HepG2 (cell line): ENCODE measurements around the gene CTDSP1. TPM values are rescaled to one million over a fixed set of nuclear protein-coding genes. Genes with fewer than 3 reads are reported as not detected.

Experiments
- ARID2 ChIP-seq: sonication (generic); formaldehyde crosslinking; IDR thresholded peaks from 2 replicates; pipeline ENCODE4 v1.8.1; 2022; ENCODE audit warnings: mild to moderate bottlenecking, missing genetic modification reagents, borderline replicate concordance
- ARNTL ChIP-seq: sonication (generic); formaldehyde crosslinking; IDR thresholded peaks from 2 replicates; pipeline ENCODE4 v1.4.0; 2020; ENCODE audit warnings: mild to moderate bottlenecking, missing genetic modification reagents
- ATF3 ChIP-seq: sonication (generic); formaldehyde crosslinking; IDR thresholded peaks from 2 replicates; pipeline ENCODE4 v1.4.0; 2020; ENCODE audit warnings: missing genetic modification reagents
- FOXA1 ChIP-seq, 2 experiments: fragments of 450-650 bp in 1 of 2; sonication (generic) in 1 of 2; formaldehyde crosslinking in 1 of 2; IDR thresholded peaks; 2 replicates each; pipeline versions ENCODE4 v1.4.0 to v1.6.1; 2016 to 2020; ENCODE audit warnings: missing genetic modification reagents in 1 of 2
- HOMEZ ChIP-seq: IDR thresholded peaks from 2 replicates; pipeline ENCODE4 v1.6.1; 2016; ENCODE audit warnings: low read depth
- IKZF4 ChIP-seq: sonication (generic); formaldehyde crosslinking; IDR thresholded peaks from 2 replicates; pipeline ENCODE4 v1.5.1; 2020; ENCODE audit warnings: borderline replicate concordance, mild to moderate bottlenecking, low read depth, missing genetic modification reagents; ENCODE audit errors: not compliant biosample characterization
- MAX ChIP-seq: IDR thresholded peaks from 2 replicates; pipeline ENCODE4 v1.6.1; 2012; ENCODE audit warnings: inconsistent platforms
- MTA3 ChIP-seq: sonication (generic); formaldehyde crosslinking; IDR thresholded peaks from 2 replicates; pipeline ENCODE4 v1.4.0; 2020; ENCODE audit warnings: missing genetic modification reagents
- NFIB ChIP-seq: sonication (generic); formaldehyde crosslinking; IDR thresholded peaks from 2 replicates; pipeline ENCODE4 v1.9.0; 2021; ENCODE audit warnings: missing genetic modification reagents, mild to moderate bottlenecking, borderline replicate concordance
- RARG ChIP-seq: sonication (generic); formaldehyde crosslinking; IDR thresholded peaks from 2 replicates; pipeline ENCODE4 v1.4.0; 2020; ENCODE audit warnings: low read depth, mild to moderate bottlenecking, missing genetic modification reagents
- RXRA ChIP-seq: sonication (generic); formaldehyde crosslinking; IDR thresholded peaks from 2 replicates; pipeline ENCODE4 v1.5.1; 2020; ENCODE audit warnings: missing genetic modification reagents
- SIN3A ChIP-seq: IDR thresholded peaks from 2 replicates; pipeline ENCODE4 v1.6.1; 2011; ENCODE audit warnings: low read depth, mild to moderate bottlenecking, control low read depth, low read length, borderline replicate concordance
- STAG1 ChIP-seq: sonication (generic); formaldehyde crosslinking; IDR thresholded peaks from 2 replicates; pipeline ENCODE4 v1.4.0; 2020; ENCODE audit warnings: missing genetic modification reagents
- TARDBP ChIP-seq: sonication (generic); formaldehyde crosslinking; IDR thresholded peaks from 2 replicates; pipeline ENCODE4 v1.8.0; 2022; ENCODE audit warnings: mild to moderate bottlenecking, missing genetic modification reagents
- TCF12 ChIP-seq, 2 experiments: fragments of 450-650 bp in 1 of 2; sonication (generic) in 1 of 2; formaldehyde crosslinking in 1 of 2; IDR thresholded peaks; 2 replicates each; pipeline versions ENCODE4 v1.6.1 to v1.8.0; 2017 to 2022; ENCODE audit warnings: antibody characterized with exemption in 1 of 2, mild to moderate bottlenecking in 1 of 2, missing genetic modification reagents in 1 of 2, moderate library complexity in 1 of 2
- WIZ ChIP-seq: sonication (generic); formaldehyde crosslinking; IDR thresholded peaks from 2 replicates; pipeline ENCODE4 v1.5.1; 2020; ENCODE audit warnings: mild to moderate bottlenecking, missing genetic modification reagents
- ZBTB7B ChIP-seq: sonication (generic); formaldehyde crosslinking; IDR thresholded peaks from 2 replicates; pipeline ENCODE4 v1.4.0; 2020; ENCODE audit warnings: missing genetic modification reagents
- ZMYM2 ChIP-seq: sonication (generic); formaldehyde crosslinking; IDR thresholded peaks from 2 replicates; pipeline ENCODE4 v1.8.0; 2022; ENCODE audit warnings: mild to moderate bottlenecking, missing genetic modification reagents
- ZNF136 ChIP-seq: sonication (generic); formaldehyde crosslinking; IDR thresholded peaks from 2 replicates; pipeline ENCODE4 v1.8.1; 2022; ENCODE audit warnings: low read depth, mild to moderate bottlenecking, moderate library complexity, missing genetic modification reagents
- ZNF451 ChIP-seq: sonication (generic); formaldehyde crosslinking; IDR thresholded peaks from 2 replicates; pipeline ENCODE4 v1.5.0; 2020; ENCODE audit warnings: mild to moderate bottlenecking, missing genetic modification reagents
- ZNF501 ChIP-seq: sonication (generic); formaldehyde crosslinking; IDR thresholded peaks from 2 replicates; pipeline ENCODE4 v1.5.1; 2020; ENCODE audit warnings: mild to moderate bottlenecking, moderate library complexity, missing genetic modification reagents
- ZNF670 ChIP-seq: sonication (generic); formaldehyde crosslinking; IDR thresholded peaks from 2 replicates; pipeline ENCODE4 v1.8.0; 2022; ENCODE audit warnings: mild to moderate bottlenecking, missing genetic modification reagents, borderline replicate concordance
- ZNF746 ChIP-seq: sonication (generic); formaldehyde crosslinking; IDR thresholded peaks from 2 replicates; pipeline ENCODE4 v1.8.0; 2022; ENCODE audit warnings: mild to moderate bottlenecking, missing genetic modification reagents
- ZUFSP ChIP-seq: sonication (generic); formaldehyde crosslinking; IDR thresholded peaks from 2 replicates; pipeline ENCODE4 v1.9.0; 2021; ENCODE audit warnings: missing genetic modification reagents, mild to moderate bottlenecking, borderline replicate concordance
- polyA plus RNA-seq, 8 experiments: library from polyadenylated mRNA; depleted of rRNA in 3 of 8; stranded (reverse) in 7 of 8; unstranded in 1 of 8; fragments of >200 nt; fragmentation: Illumina TruSeq in 4 of 8; extraction: Trizol in 4 of 8; gene quantifications; 2 replicates each; pipeline versions ENCODE4 v1.2.1 to v1.2.3, GENCODE V29; 2011 to 2016; ENCODE audit warnings: low read depth in 4 of 8, missing spikeins in 1 of 8, mixed read lengths in 1 of 8; ENCODE audit not compliant: insufficient read depth in 1 of 8
- total RNA-seq, 5 experiments: library from RNA; depleted of rRNA; stranded (reverse); fragments of >200 nt; fragmentation: Illumina TruSeq; extraction: Trizol; gene quantifications; 2 replicates each; pipeline ENCODE4 v1.2.3, GENCODE V29; 2016; ENCODE audit warnings: low read depth in 1 of 5

Gene CTDSP1
- total and polyA plus RNA-seq, 2 of the 13 experiments (the other 11 are each of a cell fraction or from before 2014, with no cell fraction given) = 91.0 to 268 TPM

- TF ChIP-seq HOMEZ (peak; percentile 75; the same call in 1 of the 2 replicates), ARID2 (peak; percentile 89), RARG (CRISPR knock-in tag) (0 out of 2 replicates have a peak, but pooled peaks have one; percentile 30), FOXA1 (IDR thresholded peaks at IDR 0.05) (peak; percentile 62), FOXA1 (CRISPR knock-in tag; IDR thresholded peaks at IDR 0.05) (peak; percentile 99), ATF3 (CRISPR knock-in tag) (peak; percentile 19; the same call in 1 of the 2 replicates), NFIB (CRISPR knock-in tag) (no peak), STAG1 (CRISPR knock-in tag) (peak; percentile 33), SIN3A (peak; percentile 75; the same call in 1 of the 2 replicates), ZNF136 (CRISPR knock-in tag) (peak; percentile 87), ZNF451 (peak; percentile 63; the same call in 1 of the 2 replicates), WIZ (CRISPR knock-in tag) (no peak), ZMYM2 (CRISPR knock-in tag) (peak; percentile 92), TCF12 (IDR thresholded peaks at IDR 0.05) (no peak), TCF12 (CRISPR knock-in tag; IDR thresholded peaks at IDR 0.05) (peak; percentile 88; the same call in 1 of the 2 replicates), MTA3 (CRISPR knock-in tag) (no peak), ZNF501 (CRISPR knock-in tag) (peak; percentile 78; the same call in 1 of the 2 replicates), TARDBP (CRISPR knock-in tag) (peak; percentile 100), ZBTB7B (CRISPR knock-in tag) (peak; percentile 95), ZUFSP (CRISPR knock-in tag) (no peak), RXRA (CRISPR knock-in tag) (peak; percentile 96), ZNF670 (peak; percentile 89), ARNTL (CRISPR knock-in tag) (peak; percentile 91), MAX (peak; percentile 75), IKZF4 (peak; percentile 35), ZNF746 (CRISPR knock-in tag) (peak; percentile 94)
These were observed 45.2 kb downstream of the CTDSP1 start (continued) for GRCh38 chr2:218444692-218445357.
